T-helper 2 cell treated with Interferon-gamma antibody and Interleukin-4, amounts not matched to agents 100 ng/mL and 5 ng/mL, for 36 hours (primary cell): Measurements from ENCODE around the gene LMAN1. TPM values are rescaled to one million over a fixed set of nuclear protein-coding genes. Genes with fewer than 3 reads are reported as not detected.

Source experiments
- intact Hi-C: fragments of 100-400 bp; cut with micrococcal nuclease; formaldehyde crosslinking; loops from one replicate; pipeline ENCODE4 v1.15.1; 2023
- total RNA-seq: library from RNA; stranded (reverse); gene quantifications from 2 replicates; pipeline ENCODE4 v1.2.3, GENCODE V29; 2022

LMAN1 gene
- total RNA-seq, 1 donor from 2014 or later: 109 TPM

GRCh38 chr18:59372975-59373374, 13.9 kb upstream of the LMAN1 start:
- intact Hi-C loops: no loop called here

- intact Hi-C loops: no loop called here
These were observed 1.3 kb upstream of the LMAN1 start for GRCh38 chr18:59360381-59360780.

- intact Hi-C loops: loop anchor here (1.0 to 10.0 kb wide), 8 partner anchors 17 to 1735 kb away; partner anchors contain the start of genes MALT1, NARS1 and SEC11C
These were observed 499 bp upstream of the LMAN1 start for GRCh38 chr18:59359576-59359952.

GRCh38 chr18:59358414-59358711, 702 bp downstream of the LMAN1 start:
- intact Hi-C loops: loop anchor here (2.0 to 10.0 kb wide), 5 partner anchors 44 to 1734 kb away; partner anchors contain the start of genes MALT1 and NARS1

- intact Hi-C loops: loop anchor here (2.0 to 10.0 kb wide), 5 partner anchors 44 to 1733 kb away; partner anchors contain the start of genes MALT1 and NARS1
These were observed 1.1 kb downstream of the LMAN1 start for GRCh38 chr18:59357928-59358327.

- intact Hi-C loops: loop anchor here (5.0 to 10.0 kb wide), 3 partner anchors 48 to 1730 kb away; partner anchors contain the start of genes MALT1 and NARS1
These were observed 4.3 kb downstream of the LMAN1 start for GRCh38 chr18:59354731-59355130.

- intact Hi-C loops: loop anchor here (10.0 kb wide), 1 partner anchor 1728 kb away; the partner anchor contains the start of gene NARS1
These were observed 5.9 kb downstream of the LMAN1 start for GRCh38 chr18:59353079-59353680.

- intact Hi-C loops: loop anchor here (10.0 kb wide), 1 partner anchor 1728 kb away; the partner anchor contains the start of gene NARS1
These were observed 6.7 kb downstream of the LMAN1 start for GRCh38 chr18:59352250-59352855.

- intact Hi-C loops: no loop called here
These were observed 13.5 kb downstream of the LMAN1 start for GRCh38 chr18:59345556-59345955.

GRCh38 chr18:59344996-59345395, 14.1 kb downstream of the LMAN1 start:
- intact Hi-C loops: no loop called here

- intact Hi-C loops: no loop called here
These were observed 15.1 kb downstream of the LMAN1 start for GRCh38 chr18:59343926-59344325.

- intact Hi-C loops: no loop called here
These were observed 18.2 kb downstream of the LMAN1 start for GRCh38 chr18:59340817-59341216.

- intact Hi-C loops: no loop called here
These were observed 18.8 kb downstream of the LMAN1 start for GRCh38 chr18:59340312-59340711.

GRCh38 chr18:59332986-59333385, 26.1 kb downstream of the LMAN1 start:
- intact Hi-C loops: no loop called here

GRCh38 chr18:59328683-59329082, 30.4 kb downstream of the LMAN1 start:
- intact Hi-C loops: no loop called here

GRCh38 chr18:59325965-59326364, 33.1 kb downstream of the LMAN1 start:
- intact Hi-C loops: no loop called here

- intact Hi-C loops: no loop called here
These were observed 34.5 kb downstream of the LMAN1 start for GRCh38 chr18:59324623-59324971.

GRCh38 chr18:59323931-59324622, 35.0 kb downstream of the LMAN1 start:
- intact Hi-C loops: no loop called here

- intact Hi-C loops: no loop called here
These were observed 40.5 kb downstream of the LMAN1 start, which contains the start of gene CPLX4 for GRCh38 chr18:59318460-59319050. Gene CPLX4 (minus strand): TSS chr18:59318649. CDS start chr18:59318462, 187 bp downstream.

- intact Hi-C loops: no loop called here
These were observed 47.4 kb downstream of the LMAN1 start for GRCh38 chr18:59311631-59312030.

- intact Hi-C loops: loop anchor here (1.0 to 2.0 kb wide), 2 partner anchors 50 to 94 kb away; partner anchors contain the start of gene LMAN1
These were observed 50.2 kb downstream of the LMAN1 start for GRCh38 chr18:59308938-59309260.
